Activated T-cell treated with anti-CD3 and anti-CD28 coated beads, Interleukin-2, amount 50 U/mL, for 1 hour (primary cell): ENCODE measurements around the gene GARIN1A.
"Not testable (repeated sequence)": the region's sequence is repeated elsewhere in the genome, so short reads cannot be mapped to it uniquely, and the experiment has no call there.

ENCODE experiments used
- DNase-seq: peaks from one replicate; pipeline ENCODE4 v3.0.0-alpha.2; 2020

Gene GARIN1A

GRCh38 chr7:128687131-128687530 is 15.0 kb downstream of the GARIN1A start:
- DNase-seq, result no peak

- DNase-seq, result no peak
Measured at GRCh38 chr7:128688492-128688891, 16.4 kb downstream of the GARIN1A start.

GRCh38 chr7:128689161-128689935 is 17.3 kb downstream of the GARIN1A start:
- not testable (repeated sequence) for DNase-seq

GRCh38 chr7:128691227-128691626 is 19.1 kb downstream of the GARIN1A start:
- DNase-seq, result no peak

GRCh38 chr7:128692623-128693270 is 20.7 kb downstream of the GARIN1A start:
- DNase-seq, result no peak

GRCh38 chr7:128693373-128694015 is 21.4 kb downstream of the GARIN1A start:
- DNase-seq, result no peak

- DNase-seq, result no peak
Measured at GRCh38 chr7:128694738-128695137, 22.6 kb downstream of the GARIN1A start.

- peak; percentile 57 for DNase-seq
Measured at GRCh38 chr7:128697302-128697905, 25.3 kb downstream of the GARIN1A start.

GRCh38 chr7:128699196-128699712 is 27.2 kb downstream of the GARIN1A start:
- DNase-seq, result no peak

- DNase-seq, result no peak
Measured at GRCh38 chr7:128699895-128700294, 27.8 kb downstream of the GARIN1A start.

GRCh38 chr7:128701062-128701785 is 29.1 kb downstream of the GARIN1A start:
- DNase-seq, result no peak

- no peak for DNase-seq
Measured at GRCh38 chr7:128703609-128704241, 31.6 kb downstream of the GARIN1A start.

GRCh38 chr7:128705891-128706333 is 33.8 kb downstream of the GARIN1A start:
- no peak for DNase-seq

GRCh38 chr7:128707752-128708151 is 35.7 kb downstream of the GARIN1A start:
- no peak for DNase-seq

GRCh38 chr7:128708235-128708634 is 36.1 kb downstream of the GARIN1A start:
- DNase-seq, result no peak

- no peak for DNase-seq
Measured at GRCh38 chr7:128708824-128709223, 36.7 kb downstream of the GARIN1A start.

- no peak for DNase-seq
Measured at GRCh38 chr7:128710481-128710880, 38.4 kb downstream of the GARIN1A start.

GRCh38 chr7:128713794-128714193 is 41.7 kb downstream of the GARIN1A start:
- DNase-seq, result no peak

GRCh38 chr7:128714701-128715495 is 42.8 kb downstream of the GARIN1A start:
- no peak for DNase-seq

- DNase-seq, result no peak
Measured at GRCh38 chr7:128718967-128719642, 47.0 kb downstream of the GARIN1A start.

- DNase-seq, result no peak
Measured at GRCh38 chr7:128721376-128721775, 49.3 kb downstream of the GARIN1A start.
